ENCODE data around the gene ZNRF3.
A peak's percentile ranks its signal among the peaks of the same experiment; 100 is the strongest.

ZNRF3 gene

GRCh38 chr22:29053048-29053702 lies 169.8 kb downstream of the ZNRF3 start:
- H3K27ac Mint-ChIP-seq = no peak overlapping the region
- H3K27me3 Mint-ChIP-seq (ENCODE audit: low read depth) = no peaks in the 10 kb centered on the region
- peaks cover 22% of the 10 kb centered on the region for H3K36me3 Mint-ChIP-seq (ENCODE audit: low read depth)
- H3K9me3 Mint-ChIP-seq = no peaks in the 10 kb centered on the region
- H3K4me3 Mint-ChIP-seq = no peak overlapping the region
- H3K4me1 Mint-ChIP-seq = peaks cover 25% of the 10 kb centered on the region
- TF ChIP-seq CTCF (IDR thresholded peaks at IDR 0.05; ENCODE audit: unreplicated experiment in 3 of 3) = no peak

DNA sequence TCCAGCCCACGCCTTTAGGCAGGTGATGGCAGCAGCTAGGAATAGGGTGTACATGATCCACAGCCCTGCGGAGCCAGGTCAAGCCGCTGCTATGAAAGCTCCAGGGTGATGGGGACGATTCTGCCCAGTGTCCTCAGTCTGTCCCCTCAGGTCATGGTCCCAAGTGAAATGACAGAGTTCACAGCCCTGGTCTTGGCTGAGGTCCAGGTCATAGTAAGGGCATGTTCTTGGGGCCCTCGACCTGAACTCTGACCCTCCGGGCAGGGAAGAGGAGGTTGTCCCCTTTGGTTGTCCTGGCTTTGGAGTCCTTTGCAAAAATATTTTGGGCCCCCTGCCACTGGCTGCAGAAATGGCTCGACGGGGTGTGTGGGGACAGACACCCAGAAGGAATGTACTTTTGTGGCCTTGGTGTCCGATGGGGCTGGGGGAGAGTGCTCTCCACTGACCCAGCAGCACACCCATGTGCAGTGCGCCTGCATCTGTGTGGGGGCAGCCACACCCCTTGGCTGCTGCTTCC lies 170.9 kb downstream of the ZNRF3 start:
- Mint-ChIP-seq H3K9me3 (no peaks in the 10 kb centered on the region), H3K4me1 (peaks cover 36% of the 10 kb centered on the region), H3K27me3 (ENCODE audit: low read depth) (no peaks in the 10 kb centered on the region), H3K4me3 (no peak overlapping the region), H3K27ac (peak overlapping the region in 1 of 3 experiments; percentile 32), H3K36me3 (ENCODE audit: low read depth) (peaks cover 18% of the 10 kb centered on the region)
- no peak for TF ChIP-seq CTCF (IDR thresholded peaks at IDR 0.05; ENCODE audit: unreplicated experiment in 3 of 3)

- Mint-ChIP-seq H3K36me3 (ENCODE audit: low read depth) (peaks cover 18% of the 10 kb centered on the region), H3K4me1 (peaks cover 44% of the 10 kb centered on the region), H3K4me3 (peak overlapping the region in 1 of 3 experiments; percentile 4), H3K27me3 (ENCODE audit: low read depth) (no peaks in the 10 kb centered on the region), H3K9me3 (no peaks in the 10 kb centered on the region), H3K27ac (peak overlapping the region; percentile 32 to 80 (median 73))
- TF ChIP-seq CTCF (IDR thresholded peaks at IDR 0.05; ENCODE audit: unreplicated experiment in 3 of 3) = no peak
Observed at GRCh38 chr22:29055192-29055830, 171.9 kb downstream of the ZNRF3 start.

DNA sequence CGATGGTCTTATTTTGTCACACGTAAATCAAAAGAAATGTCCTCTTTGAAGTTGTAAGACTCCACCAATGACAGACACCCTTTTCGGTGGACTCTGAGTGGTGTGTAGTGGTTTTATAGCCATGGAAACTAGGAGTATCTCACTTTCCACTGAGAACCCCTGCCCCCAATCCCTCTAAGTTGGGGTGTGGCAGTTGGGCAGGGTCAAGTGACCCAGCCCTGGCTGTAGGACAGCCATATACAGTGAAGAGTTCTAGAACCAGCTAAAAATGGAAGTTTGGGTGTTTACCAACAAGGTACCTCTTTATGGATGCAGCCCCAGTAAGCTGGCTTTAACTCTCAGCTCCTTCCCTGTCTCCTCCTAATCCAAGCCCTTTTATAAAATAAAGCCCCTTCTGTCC lies 173.1 kb downstream of the ZNRF3 start:
- no peak overlapping the region for H3K27ac Mint-ChIP-seq
- H3K9me3 Mint-ChIP-seq = no peaks in the 10 kb centered on the region
- no peaks in the 10 kb centered on the region for H3K27me3 Mint-ChIP-seq (ENCODE audit: low read depth)
- TF ChIP-seq CTCF (IDR thresholded peaks at IDR 0.05; ENCODE audit: unreplicated experiment in 3 of 3) = no peak
- no peak overlapping the region for H3K4me3 Mint-ChIP-seq
- peaks cover 18% of the 10 kb centered on the region for H3K36me3 Mint-ChIP-seq (ENCODE audit: low read depth)
- H3K4me1 Mint-ChIP-seq = peaks cover 56% of the 10 kb centered on the region

DNA sequence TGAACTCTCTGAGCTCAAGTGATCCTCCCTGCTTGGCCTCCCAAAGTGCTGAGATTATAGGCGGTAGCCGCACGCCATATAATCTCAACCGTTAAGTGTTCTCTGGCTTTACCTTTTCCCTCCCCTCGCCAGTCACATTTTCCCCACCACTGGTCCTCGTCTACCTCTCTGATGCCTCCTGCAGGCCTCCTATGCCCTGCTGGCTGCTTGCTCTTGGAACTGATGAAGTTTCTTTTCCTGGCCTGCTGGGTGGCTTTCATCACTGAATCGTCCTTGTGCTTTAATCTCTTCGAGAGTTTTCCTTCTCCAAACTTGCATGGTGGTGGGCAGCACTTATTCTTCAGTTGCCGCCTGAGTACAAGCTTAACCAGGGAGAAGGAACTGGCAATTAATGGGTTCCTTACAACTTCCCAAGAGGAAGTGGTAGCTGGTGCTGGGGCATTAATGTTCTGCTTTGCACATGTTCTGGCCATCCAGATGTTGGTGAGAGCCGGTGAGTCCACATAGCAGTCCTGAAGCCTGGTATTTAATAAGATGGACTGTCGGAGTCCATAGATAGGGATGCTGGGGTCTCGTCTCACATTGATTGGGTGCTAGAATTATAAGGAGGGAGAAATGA lies 177.0 kb downstream of the ZNRF3 start:
- H3K4me3 Mint-ChIP-seq = no peak overlapping the region
- H3K4me1 Mint-ChIP-seq = peaks cover 60% of the 10 kb centered on the region
- no peak for TF ChIP-seq CTCF (IDR thresholded peaks at IDR 0.05; ENCODE audit: unreplicated experiment in 3 of 3)
- peaks cover 4% of the 10 kb centered on the region for H3K36me3 Mint-ChIP-seq (ENCODE audit: low read depth)
- H3K9me3 Mint-ChIP-seq = no peaks in the 10 kb centered on the region
- peaks cover 4% of the 10 kb centered on the region for H3K27me3 Mint-ChIP-seq (ENCODE audit: low read depth)
- H3K27ac Mint-ChIP-seq = no peak overlapping the region

Measured in nephron (organoid).